Stimulated activated naive CD8-positive, alpha-beta T cell treated with anti-CD3 and anti-CD28 coated beads, Interleukin-15, Interleukin-2, amounts not matched to agents 100 ng/mL and 50 ng/mL, for 24 hours (primary cell): ENCODE measurements around the gene ALDH3B1.
A peak's percentile ranks its signal among the peaks of the same experiment; 100 is the strongest.

Source experiments
- H3K27ac Mint-ChIP-seq: one replicate; pipeline ENCODE4 v1.8.0; 2021; ENCODE audit warnings: mild to moderate bottlenecking, mixed read lengths
- H3K27me3 Mint-ChIP-seq: one replicate; pipeline ENCODE4 v1.8.0; 2021; ENCODE audit warnings: mixed read lengths
- H3K36me3 Mint-ChIP-seq: one replicate; pipeline ENCODE4 v1.8.0; 2021; ENCODE audit warnings: low read depth, mixed read lengths
- H3K4me1 Mint-ChIP-seq: one replicate; pipeline ENCODE4 v1.8.0; 2021; ENCODE audit warnings: low read depth, mixed read lengths
- H3K4me3 Mint-ChIP-seq: one replicate; pipeline ENCODE4 v1.8.0; 2021; ENCODE audit warnings: mild to moderate bottlenecking, mixed read lengths
- H3K9me3 Mint-ChIP-seq: one replicate; pipeline ENCODE4 v1.8.0; 2021; ENCODE audit warnings: mixed read lengths

The ALDH3B1 gene

DNA sequence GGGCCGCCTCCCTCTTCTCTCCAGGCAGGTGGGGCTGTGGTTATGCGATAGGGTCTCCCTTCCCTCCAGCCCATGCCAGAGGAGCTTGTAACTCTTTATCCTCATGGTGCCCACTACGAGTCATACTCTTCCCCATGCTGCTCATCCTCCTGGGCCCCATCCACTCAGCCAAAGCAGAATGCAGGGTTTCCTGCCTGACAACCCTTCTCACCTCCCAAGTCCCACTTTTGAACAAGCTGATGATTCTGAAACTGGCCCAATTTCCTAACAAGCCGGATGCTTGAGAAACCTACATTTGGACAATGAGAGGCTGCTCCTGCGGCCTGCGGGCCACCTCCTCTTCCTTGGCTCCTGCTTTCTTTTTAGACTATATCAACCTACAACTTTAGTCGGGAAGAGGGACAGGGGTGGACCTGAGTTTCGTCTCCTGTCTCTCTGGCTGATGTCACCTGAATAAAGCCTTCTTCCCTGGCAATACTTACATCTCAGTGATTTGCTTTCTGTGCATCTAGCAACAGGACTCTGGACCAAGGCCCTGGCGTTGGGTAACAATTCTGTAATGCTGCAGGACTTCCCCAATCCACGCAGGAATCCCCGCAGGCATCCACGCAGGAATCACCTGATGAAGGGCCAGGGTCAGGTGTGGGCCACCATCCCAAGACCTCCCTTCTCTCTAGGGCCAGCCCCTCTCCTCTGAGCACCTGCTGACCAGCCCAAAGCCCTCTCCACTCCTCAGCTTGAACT is 18.8 kb downstream of the ALDH3B1 start:
- peaks cover 12% of the 10 kb centered on the region for H3K36me3 Mint-ChIP-seq
- H3K27ac Mint-ChIP-seq: peak overlapping the region; percentile 63
- H3K27me3 Mint-ChIP-seq: no peaks in the 10 kb centered on the region
- peaks cover 33% of the 10 kb centered on the region for H3K4me1 Mint-ChIP-seq
- peaks cover 4% of the 10 kb centered on the region for H3K9me3 Mint-ChIP-seq
- peak overlapping the region; percentile 98 for H3K4me3 Mint-ChIP-seq

DNA sequence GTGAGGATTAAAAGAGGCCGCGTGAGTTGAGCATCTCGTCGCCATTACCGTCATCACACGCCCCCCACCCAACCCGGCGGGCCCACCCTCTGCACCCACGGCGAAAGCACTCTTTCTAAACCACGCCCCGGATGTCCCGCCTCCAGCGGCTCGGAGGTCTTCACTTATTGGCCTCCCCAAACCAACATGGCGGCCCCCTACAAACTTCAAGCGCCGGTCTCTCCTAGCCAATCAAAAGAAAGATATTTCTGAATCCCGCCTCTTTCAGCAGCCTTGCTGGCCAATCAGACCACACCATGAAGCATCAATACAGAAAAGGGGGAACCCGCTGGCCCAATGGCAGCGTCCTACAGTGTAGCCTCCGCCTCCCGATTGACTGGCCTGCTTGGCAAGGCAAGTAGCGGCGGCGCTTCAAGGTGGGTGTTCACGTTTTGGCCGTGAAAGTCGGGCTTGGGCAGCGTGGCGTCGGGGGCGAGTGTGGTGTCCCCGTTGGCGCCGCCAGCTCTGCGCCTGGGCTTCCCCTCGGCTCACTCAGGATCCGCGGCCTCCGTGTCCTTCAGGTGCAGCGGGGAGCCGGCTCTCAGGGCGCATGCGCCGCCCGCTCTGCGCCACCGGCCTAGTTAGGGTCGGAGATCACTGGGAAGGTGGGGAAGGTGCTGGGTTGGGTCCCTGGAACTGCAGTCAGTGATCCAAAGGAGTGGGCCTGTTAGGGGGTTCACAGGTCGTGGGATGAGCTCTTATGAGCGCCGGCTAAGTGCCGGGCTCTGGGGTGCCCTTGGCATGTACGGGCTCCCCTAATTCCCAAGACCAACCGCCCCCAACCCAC is 20.4 kb downstream of the ALDH3B1 start, which contains the start of gene NDUFS8:
NDUFS8 (plus strand) TSS at position 364 of the 826 bp plus-strand sequence. CDS start 1,471 bp downstream, outside the sequence.
- Mint-ChIP-seq H3K9me3 (no peaks in the 10 kb centered on the region), H3K4me1 (peaks cover 33% of the 10 kb centered on the region), H3K4me3 (peak within 1 kb of the TSS; percentile 98), H3K36me3 (peaks cover 6% of the 10 kb centered on the region), H3K27ac (peak within 1 kb of the TSS; percentile 98), H3K27me3 (no peaks in the 10 kb centered on the region)

DNA sequence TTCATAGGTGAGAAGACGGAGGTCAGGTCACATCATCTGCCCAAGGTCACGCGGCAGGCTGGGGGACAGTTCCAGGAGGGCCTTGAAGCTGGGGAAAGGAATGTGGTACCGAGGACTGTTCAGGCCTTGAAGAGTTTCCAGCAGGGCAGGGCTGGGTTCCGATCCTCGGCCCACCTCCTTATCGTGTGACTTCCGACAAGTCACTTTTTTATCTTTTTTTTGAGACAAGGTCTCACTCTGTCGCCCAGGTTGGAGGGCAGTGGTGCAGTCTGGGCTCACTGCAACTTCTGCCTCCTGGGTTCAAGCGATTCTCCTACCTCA is 21.0 kb downstream of the ALDH3B1 start:
- Mint-ChIP-seq H3K27ac (peak overlapping the region; percentile 98), H3K36me3 (peaks cover 4% of the 10 kb centered on the region), H3K27me3 (no peaks in the 10 kb centered on the region), H3K4me3 (peak overlapping the region; percentile 98), H3K9me3 (no peaks in the 10 kb centered on the region), H3K4me1 (peaks cover 33% of the 10 kb centered on the region)

DNA sequence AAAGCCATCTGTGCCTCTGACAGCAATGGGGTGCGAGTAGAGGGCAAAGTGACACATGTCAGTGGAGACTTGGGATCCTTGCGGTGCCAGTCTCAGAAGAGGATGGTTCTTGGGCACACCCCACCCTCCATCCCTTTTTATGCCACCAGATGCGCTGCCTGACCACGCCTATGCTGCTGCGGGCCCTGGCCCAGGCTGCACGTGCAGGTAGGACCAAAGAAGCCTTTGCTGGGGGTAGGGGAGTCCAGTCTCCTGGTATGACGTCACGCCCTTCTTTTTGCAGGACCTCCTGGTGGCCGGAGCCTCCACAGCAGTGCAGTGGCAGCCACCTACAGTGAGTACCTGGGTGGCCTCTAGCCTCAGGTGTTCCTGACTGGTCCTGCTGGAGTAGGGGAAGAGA is 21.9 kb downstream of the ALDH3B1 start:
- Mint-ChIP-seq H3K4me1 (peaks cover 38% of the 10 kb centered on the region), H3K36me3 (peaks cover 4% of the 10 kb centered on the region), H3K27me3 (no peaks in the 10 kb centered on the region), H3K4me3 (peak overlapping the region; percentile 98), H3K27ac (peak overlapping the region; percentile 98), H3K9me3 (no peaks in the 10 kb centered on the region)

DNA sequence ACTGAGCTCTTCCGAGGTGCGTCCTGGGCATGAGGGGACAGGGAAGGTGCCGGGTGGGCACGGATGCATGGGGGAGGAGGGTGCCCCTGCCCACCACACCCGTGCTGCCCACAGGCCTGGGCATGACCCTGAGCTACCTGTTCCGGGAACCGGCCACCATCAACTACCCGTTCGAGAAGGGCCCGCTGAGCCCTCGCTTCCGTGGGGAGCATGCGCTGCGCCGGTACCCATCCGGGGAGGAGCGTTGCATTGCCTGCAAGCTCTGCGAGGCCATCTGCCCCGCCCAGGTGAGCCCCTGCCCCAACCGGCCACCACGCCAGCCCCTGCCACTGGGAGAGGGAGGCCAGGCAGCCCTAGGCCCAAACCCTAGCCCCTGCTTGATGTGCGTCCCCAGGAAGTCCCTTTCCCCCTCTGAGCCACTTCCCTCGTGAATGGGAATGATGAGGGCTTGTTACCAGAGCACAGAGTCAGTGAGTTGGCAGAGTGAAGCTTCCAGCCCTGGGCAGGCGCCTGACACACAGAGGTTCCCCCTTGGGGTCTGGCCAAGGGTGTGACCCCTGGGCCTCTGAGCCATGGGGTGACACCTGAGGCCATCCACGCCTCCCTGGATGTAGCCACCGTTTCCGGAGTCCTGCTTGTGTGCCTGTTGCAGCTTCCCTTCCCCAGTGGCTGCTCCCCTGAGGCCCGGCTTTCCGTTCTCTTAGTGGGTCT is 23.0 kb downstream of the ALDH3B1 start:
- H3K9me3 Mint-ChIP-seq: no peaks in the 10 kb centered on the region
- H3K4me1 Mint-ChIP-seq: peaks cover 42% of the 10 kb centered on the region
- no peaks in the 10 kb centered on the region for H3K27me3 Mint-ChIP-seq
- peaks cover 4% of the 10 kb centered on the region for H3K36me3 Mint-ChIP-seq
- no peak overlapping the region for H3K27ac Mint-ChIP-seq
- H3K4me3 Mint-ChIP-seq: no peak overlapping the region

DNA sequence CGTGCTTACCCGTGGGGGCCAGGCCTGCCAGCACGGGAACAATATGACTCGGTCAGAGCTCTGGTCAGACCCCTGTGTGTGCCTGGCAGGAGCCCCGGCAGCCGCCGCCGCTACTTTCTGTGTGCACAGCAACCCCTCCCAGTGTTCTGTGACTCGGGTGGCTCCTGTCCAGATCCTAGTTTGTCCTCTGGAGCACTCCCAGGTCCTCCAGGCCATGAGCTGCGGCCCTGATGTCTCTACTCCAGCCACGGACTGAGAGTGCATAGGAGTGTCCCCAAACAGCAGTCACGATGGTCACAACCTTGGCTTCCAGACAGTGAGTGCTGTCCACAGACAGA is 23.6 kb downstream of the ALDH3B1 start:
- Mint-ChIP-seq H3K36me3 (peaks cover 4% of the 10 kb centered on the region), H3K4me3 (no peak overlapping the region), H3K4me1 (peaks cover 37% of the 10 kb centered on the region), H3K27ac (no peak overlapping the region), H3K27me3 (no peaks in the 10 kb centered on the region), H3K9me3 (no peaks in the 10 kb centered on the region)

DNA sequence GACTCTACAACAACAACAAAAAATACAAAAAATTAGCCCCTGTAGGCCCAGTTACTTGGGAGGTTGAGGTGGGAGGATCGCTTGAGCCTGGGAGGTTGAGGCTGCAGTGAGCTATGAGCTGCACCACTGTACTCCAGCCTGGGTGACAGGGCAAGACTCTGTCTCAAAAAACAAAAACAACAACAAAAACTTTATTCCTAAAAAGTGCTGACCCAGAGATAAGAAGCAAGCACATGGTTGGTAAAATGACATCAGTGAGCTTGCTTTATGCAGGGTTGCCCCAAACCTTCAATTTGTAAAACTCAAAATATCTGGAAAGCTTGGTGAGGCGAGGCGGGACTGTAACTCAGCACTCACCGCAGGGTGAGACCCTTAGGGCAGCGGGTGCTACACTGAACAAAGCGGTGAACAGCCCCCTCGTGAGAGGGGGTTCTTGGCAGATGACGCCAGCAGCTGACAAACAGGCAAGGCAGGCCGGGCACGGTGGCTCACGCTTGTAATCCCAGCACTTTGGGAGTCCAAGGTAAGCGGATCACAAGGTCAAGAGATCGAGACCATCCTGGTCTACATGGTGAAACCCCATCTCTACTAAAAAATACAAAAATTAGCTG is 25.2 kb downstream of the ALDH3B1 start:
- no peaks in the 10 kb centered on the region for H3K27me3 Mint-ChIP-seq
- H3K27ac Mint-ChIP-seq: no peak overlapping the region
- H3K4me1 Mint-ChIP-seq: peaks cover 20% of the 10 kb centered on the region
- H3K9me3 Mint-ChIP-seq: no peaks in the 10 kb centered on the region
- H3K4me3 Mint-ChIP-seq: no peak overlapping the region
- peaks cover 4% of the 10 kb centered on the region for H3K36me3 Mint-ChIP-seq

DNA sequence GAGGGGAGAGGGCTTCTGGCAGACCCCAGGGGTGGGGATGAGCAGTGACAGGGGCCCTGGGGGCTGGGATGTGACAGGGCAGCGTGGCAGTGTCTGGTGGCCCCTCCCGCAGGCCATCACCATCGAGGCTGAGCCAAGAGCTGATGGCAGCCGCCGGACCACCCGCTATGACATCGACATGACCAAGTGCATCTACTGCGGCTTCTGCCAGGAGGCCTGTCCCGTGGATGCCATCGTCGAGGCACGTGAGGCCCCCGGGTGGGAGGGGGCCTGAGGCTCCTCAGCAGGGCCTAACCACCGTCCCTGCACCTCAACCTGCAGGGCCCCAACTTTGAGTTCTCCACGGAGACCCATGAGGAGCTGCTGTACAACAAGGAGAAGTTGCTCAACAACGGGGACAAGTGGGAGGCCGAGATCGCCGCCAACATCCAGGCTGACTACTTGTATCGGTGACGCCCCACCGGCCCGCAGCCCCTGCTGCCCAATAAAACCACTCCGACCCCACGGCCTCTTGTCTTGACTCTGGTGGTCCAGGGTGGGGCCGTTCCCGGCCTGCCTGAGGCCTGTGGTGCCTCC is 26.1 kb downstream of the ALDH3B1 start:
- H3K27ac Mint-ChIP-seq: peak overlapping the region; percentile 86
- no peak overlapping the region for H3K4me3 Mint-ChIP-seq
- no peaks in the 10 kb centered on the region for H3K9me3 Mint-ChIP-seq
- no peaks in the 10 kb centered on the region for H3K27me3 Mint-ChIP-seq
- H3K36me3 Mint-ChIP-seq: peaks cover 4% of the 10 kb centered on the region
- peaks cover 19% of the 10 kb centered on the region for H3K4me1 Mint-ChIP-seq

DNA sequence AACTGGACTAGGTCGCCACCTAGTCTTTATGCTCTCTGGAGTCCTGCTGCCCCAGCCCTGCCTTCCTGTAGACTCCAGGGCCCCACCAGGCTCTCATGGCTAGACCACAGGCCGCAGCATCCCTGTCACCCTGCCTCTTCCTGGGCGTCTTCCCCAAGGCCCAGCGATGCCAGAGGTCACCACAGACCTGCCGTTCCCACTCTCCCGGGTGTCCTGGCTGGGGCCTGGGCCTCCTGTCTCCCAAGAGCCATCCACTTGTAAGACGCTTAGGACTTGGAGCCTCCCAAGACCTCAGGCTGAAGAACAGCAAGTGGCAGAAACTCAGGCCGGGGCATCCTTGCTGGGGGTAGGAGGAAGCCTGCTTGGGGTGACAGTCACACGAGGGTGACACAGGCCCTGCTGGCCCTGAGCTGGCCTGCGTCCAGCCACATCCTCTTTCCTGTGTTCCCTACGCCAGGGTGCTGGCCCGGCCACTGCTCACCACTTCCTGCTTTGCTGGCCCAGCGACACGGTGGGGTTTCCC is 26.7 kb downstream of the ALDH3B1 start:
- Mint-ChIP-seq H3K9me3 (no peaks in the 10 kb centered on the region), H3K4me1 (peaks cover 18% of the 10 kb centered on the region), H3K4me3 (no peak overlapping the region), H3K36me3 (peaks cover 4% of the 10 kb centered on the region), H3K27ac (peak overlapping the region; percentile 86), H3K27me3 (no peaks in the 10 kb centered on the region)

DNA sequence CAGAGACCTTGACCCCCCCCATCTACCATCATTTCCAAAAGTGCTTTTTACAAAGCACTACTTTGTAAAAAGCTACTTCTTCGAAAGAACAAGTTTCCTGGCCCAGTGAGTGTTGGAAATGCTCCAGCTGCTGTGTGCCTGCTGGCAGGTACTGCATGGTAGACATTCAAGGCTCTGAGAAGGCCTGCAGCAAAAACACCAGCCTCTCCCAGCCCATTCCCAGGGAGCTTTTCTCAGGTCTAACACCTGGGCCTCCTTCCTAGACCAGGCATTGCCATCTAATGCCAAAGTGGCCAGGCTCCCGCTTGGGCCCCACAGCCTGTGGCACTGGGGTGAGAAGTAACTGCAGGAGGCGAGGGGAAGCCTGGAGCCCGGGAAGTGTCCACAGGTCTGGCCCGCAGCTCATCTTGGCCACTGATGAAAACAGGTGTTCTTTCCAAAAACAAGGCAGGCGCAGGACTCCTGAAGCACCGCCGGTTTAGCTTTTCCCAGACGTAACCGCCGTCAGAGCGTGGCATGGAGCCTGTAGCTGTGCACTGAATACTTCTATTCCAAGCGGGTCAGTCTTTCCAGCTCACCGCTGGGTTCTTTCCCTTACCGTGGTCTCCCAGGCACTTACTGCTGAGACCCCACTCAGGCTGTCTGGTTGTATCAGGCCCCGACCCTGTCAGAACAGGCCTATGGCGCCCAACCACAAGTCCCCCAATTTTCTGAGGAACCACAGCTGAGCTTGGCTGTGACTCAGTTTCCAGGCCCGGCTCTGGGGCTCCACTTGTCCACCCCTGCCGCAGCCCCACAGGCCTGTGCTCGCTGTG is 27.5 kb downstream of the ALDH3B1 start:
- peak overlapping the region; percentile 86 for H3K27ac Mint-ChIP-seq
- H3K4me1 Mint-ChIP-seq: peaks cover 17% of the 10 kb centered on the region
- H3K9me3 Mint-ChIP-seq: no peaks in the 10 kb centered on the region
- no peak overlapping the region for H3K4me3 Mint-ChIP-seq
- no peaks in the 10 kb centered on the region for H3K27me3 Mint-ChIP-seq
- H3K36me3 Mint-ChIP-seq: peaks cover 4% of the 10 kb centered on the region

DNA sequence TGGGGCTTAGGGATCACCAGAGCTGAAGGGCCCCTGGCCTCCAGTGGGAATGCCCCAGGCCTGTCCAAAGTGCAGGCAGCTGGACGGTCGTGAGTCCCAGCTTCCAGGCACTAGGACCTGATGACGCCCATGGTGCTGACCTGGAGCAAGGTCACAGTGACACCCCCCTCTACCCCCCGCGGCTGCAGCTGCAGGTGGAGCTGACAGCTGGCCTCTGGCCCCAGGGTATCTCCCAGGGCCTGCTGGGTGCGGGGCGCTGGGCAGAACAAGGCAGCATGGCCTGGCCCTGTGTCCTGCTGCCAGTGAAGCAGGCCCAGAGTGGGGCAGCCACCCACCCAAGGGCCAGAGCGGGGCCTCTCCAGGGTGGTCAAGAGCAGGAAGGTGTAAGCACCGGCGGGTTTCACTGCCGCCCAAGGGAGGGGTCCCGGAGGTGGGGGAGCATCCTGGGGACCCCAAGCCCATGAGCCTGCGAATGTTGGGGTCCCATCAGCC is 28.1 kb downstream of the ALDH3B1 start:
- Mint-ChIP-seq H3K4me1 (peaks cover 17% of the 10 kb centered on the region), H3K27ac (no peak overlapping the region), H3K27me3 (no peaks in the 10 kb centered on the region), H3K9me3 (no peaks in the 10 kb centered on the region), H3K36me3 (peaks cover 4% of the 10 kb centered on the region), H3K4me3 (peak overlapping the region; percentile 89)

DNA sequence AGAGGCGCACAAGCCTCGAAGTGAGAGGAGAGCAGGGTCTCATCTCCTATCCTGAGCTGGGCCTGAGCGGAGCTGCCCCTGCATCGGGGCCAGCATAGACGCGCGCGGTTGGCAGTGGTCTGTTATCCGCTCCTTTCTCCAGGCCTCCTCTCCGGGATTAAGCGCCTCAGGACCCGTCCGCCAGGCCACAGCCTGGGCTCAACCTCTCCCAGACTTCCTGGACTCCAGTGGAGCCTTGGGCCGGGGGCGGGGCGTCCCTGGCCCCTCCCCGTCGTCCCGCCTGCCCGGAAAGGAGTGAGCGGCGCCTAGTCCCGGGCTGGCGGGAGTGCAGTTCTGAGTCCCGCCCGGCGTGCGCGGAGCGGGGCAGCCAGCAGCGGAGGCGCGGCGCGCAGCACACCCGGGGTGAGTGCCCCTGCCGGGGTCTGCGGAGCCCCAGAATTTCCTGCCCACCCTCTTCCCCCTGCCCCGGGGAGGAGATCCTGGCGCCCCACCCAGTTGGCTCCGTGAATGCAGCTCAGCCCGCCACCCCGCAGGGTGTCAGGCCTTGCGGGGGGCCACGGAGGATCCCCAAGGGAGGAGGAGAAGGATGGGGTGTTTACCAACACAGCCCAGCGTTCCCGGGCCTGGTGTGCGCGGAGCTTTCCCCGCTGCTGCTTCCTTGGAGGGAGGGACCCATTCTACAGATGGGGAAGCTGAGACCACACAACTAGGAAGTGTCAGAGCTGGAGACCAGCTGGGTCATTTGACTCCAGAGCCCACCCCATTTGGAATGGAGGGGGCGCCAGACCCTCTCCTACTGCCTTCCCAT is 28.8 kb downstream of the ALDH3B1 start, which contains the start of gene TCIRG1:
TCIRG1 (plus strand) TSS at position 308 of the 808 bp plus-strand sequence. CDS start 2,247 bp downstream, outside the sequence.
- no peaks in the 10 kb centered on the region for H3K27me3 Mint-ChIP-seq

More for the DNA sequence above, 28.8 kb downstream of the ALDH3B1 start, which contains the start of gene TCIRG1:
- H3K4me3 Mint-ChIP-seq: peak within 1 kb of the TSS; percentile 89
- H3K36me3 Mint-ChIP-seq: peaks cover 4% of the 10 kb centered on the region
- peaks cover 17% of the 10 kb centered on the region for H3K4me1 Mint-ChIP-seq
- peak within 1 kb of the TSS; percentile 81 for H3K27ac Mint-ChIP-seq
- H3K9me3 Mint-ChIP-seq: no peaks in the 10 kb centered on the region
